GM19193 (cell line): ENCODE measurements around the gene PDE1C.

Source experiments
- POLR2A ChIP-seq: IDR thresholded peaks from 4 replicates; pipeline ENCODE4 v1.6.1; 2011; ENCODE audit not compliant: insufficient read depth, insufficient read length; ENCODE audit errors: extremely low read depth

PDE1C gene

GRCh38 chr7:31892099-31892829, 177.9 kb downstream of the PDE1C start:
- no peak for TF ChIP-seq POLR2A

GRCh38 chr7:31890766-31891165, 179.4 kb downstream of the PDE1C start:
- no peak for TF ChIP-seq POLR2A

- no peak for TF ChIP-seq POLR2A
Observed at GRCh38 chr7:31890198-31890597, 180.0 kb downstream of the PDE1C start.

GRCh38 chr7:31887006-31887405, 183.2 kb downstream of the PDE1C start:
- no peak for TF ChIP-seq POLR2A

GRCh38 chr7:31885171-31885570, 185.0 kb downstream of the PDE1C start:
- TF ChIP-seq POLR2A, result no peak

- no peak for TF ChIP-seq POLR2A
Observed at GRCh38 chr7:31883761-31884164, 186.4 kb downstream of the PDE1C start.

GRCh38 chr7:31882187-31882586, 188.0 kb downstream of the PDE1C start:
- no peak for TF ChIP-seq POLR2A

- no peak for TF ChIP-seq POLR2A
Observed at GRCh38 chr7:31878875-31879274, 191.3 kb downstream of the PDE1C start.

- TF ChIP-seq POLR2A, result no peak
Observed at GRCh38 chr7:31875424-31875823, 194.8 kb downstream of the PDE1C start.

GRCh38 chr7:31874631-31875386, 195.4 kb downstream of the PDE1C start:
- no peak for TF ChIP-seq POLR2A

- no peak for TF ChIP-seq POLR2A
Observed at GRCh38 chr7:31873816-31874597, 196.2 kb downstream of the PDE1C start.

- no peak for TF ChIP-seq POLR2A
Observed at GRCh38 chr7:31872545-31873370, 197.4 kb downstream of the PDE1C start.

GRCh38 chr7:31864646-31865045, 205.6 kb downstream of the PDE1C start:
- no peak for TF ChIP-seq POLR2A

GRCh38 chr7:31860925-31861324, 209.3 kb downstream of the PDE1C start:
- no peak for TF ChIP-seq POLR2A
